ENCODE measurements around the gene OAT. TPM values are rescaled to one million over a fixed set of nuclear protein-coding genes. Genes with fewer than 3 reads are reported as not detected.

Gene OAT
- total RNA-seq, 1 donor from 2014 or later, result 97.1 TPM

DNA sequence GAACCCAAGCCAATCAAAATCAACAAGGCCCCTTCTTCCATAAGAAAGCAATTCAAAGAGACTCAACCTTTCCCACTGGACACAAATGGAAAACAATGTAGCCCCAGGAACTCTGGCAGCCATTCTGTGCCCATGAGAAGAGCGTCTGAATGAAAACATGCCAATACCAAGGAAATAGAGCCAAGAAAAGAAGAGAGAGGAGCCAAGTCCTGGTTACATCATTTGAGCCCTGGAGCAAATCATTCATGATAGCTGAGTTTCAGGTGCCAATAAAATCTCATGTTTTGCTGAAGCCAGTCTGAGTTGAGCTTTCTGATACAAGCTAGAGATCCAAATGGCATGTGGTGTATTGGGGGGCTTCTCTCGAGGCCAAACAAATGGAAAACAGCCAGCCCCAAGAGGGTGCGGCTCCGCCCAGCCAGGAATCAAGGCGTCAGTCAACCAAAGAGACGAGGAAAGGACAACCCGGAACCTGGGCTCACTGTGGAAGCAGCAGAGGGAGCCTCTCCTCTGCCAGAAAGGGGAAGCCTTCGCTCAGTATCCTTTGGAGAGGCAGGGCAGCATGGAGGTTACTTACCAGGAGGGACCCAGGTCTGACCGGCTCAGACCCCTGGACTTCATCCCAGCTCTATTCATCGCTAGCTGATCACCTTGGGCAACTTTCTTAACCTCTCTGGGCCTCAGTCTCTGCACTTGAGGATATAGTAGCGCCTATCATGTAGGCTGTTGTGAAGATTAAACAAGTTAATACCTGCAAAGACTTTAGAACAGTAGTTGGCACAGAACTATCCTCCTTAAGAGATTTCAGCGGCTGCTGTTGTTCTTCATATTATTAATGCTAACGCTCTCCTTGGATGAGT lies 61.8 kb downstream of the OAT start:
- DNase-seq (ENCODE audit: extremely low read depth, low read depth, low spot score), result no peak

DNA sequence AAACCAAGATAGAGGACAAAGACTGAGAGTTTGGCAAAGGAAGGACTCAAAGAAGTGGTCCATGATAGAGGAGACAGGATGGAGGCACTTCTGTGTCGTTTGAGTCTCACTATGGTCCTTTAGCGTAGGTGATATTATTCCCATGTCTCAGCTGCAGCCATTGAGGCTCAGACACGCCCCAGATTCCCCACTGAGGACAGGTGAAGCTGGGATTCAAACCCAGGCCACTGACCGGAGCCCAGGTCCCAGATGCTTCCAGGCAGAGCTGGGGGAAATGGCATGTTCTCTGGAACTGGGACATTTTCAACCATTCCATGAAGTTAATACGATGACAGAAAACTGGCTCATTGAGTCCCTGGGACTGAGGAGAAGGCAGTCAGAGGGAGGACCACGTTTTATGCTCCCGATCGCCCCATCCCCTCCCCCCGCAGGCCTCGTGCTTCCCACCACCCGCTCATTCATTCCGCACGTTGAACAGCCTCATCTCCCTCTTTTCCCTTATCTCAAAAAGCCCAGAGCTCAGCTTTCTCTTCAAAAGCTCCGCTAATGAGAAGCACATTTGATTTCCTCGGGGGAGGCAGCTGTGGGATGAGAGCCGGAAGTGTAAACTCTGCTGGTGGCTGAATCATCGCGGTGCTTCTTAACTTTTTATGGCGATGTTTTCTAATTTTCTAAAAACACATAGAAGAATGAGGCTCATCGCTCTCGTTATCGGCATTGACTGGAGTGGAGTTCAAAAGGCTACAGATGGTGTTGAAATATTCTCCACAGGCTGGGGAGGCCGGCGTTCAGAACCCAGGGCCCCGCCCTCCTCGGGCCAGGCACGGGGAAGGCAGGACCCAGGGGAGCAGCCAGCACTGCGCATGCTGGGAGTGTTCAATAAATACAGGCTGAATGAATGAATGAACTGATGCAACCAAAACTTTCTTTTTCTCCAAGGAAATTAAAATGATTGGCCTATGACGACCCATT lies 64.0 kb downstream of the OAT start:
- no peak for DNase-seq (ENCODE audit: extremely low read depth, low read depth, low spot score)

DNA sequence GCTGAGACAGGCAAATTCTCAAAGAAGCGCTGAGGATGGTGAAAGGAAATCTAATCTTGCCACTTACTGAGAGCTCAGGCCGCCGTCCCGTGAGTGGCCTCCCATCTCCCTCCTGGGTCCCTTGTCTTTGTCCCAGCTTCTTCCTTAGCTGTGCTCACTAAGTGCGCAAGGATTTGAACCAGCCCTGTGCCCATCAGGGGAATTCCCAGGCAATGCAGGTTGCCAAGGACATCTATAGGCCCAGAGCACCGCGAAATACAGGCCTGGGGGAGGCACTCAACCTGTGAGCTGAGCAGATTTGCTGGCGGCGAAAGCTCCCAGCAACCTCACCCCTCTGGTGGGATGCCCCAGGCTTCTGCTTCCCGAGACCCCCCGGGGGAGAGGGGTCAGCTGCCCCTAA lies 64.8 kb downstream of the OAT start:
- DNase-seq (ENCODE audit: extremely low read depth, low read depth, low spot score), result no peak

DNA sequence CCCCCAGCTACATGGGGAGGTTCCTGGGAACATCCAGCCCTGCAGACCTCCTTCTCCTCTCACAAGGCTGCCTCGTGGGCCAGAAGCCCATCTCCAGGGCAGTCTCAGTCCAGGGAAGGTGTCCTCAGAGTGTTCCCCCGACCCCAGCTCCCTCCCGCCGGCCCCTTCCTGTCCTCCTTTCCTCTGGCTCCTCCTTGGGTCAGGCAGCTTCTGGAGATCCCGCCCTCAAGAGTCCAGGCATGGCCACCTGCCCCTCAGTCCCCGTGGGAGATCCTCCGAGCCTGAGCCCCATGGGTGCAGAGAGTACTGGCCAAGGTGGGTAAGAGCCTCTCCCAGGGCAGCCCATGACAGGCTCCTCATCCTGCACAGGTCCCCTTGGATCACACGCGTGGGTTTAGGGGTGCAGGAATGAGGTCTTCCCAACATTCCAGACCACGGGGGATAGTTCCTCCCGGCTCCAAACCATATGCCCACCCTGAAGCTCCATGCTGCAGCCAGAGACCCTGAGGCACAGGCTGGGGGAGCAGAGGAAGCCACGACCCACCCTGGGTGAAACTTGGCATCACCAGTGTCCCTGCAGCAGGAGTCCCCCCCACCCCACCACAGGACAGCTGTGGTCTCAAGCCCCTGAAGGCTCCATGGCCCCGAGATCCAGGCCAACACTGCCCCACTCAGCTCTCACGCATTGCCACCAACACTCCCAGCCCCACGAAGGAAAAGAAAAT lies 65.5 kb downstream of the OAT start:
- DNase-seq (ENCODE audit: extremely low read depth, low read depth, low spot score), result no peak

DNA sequence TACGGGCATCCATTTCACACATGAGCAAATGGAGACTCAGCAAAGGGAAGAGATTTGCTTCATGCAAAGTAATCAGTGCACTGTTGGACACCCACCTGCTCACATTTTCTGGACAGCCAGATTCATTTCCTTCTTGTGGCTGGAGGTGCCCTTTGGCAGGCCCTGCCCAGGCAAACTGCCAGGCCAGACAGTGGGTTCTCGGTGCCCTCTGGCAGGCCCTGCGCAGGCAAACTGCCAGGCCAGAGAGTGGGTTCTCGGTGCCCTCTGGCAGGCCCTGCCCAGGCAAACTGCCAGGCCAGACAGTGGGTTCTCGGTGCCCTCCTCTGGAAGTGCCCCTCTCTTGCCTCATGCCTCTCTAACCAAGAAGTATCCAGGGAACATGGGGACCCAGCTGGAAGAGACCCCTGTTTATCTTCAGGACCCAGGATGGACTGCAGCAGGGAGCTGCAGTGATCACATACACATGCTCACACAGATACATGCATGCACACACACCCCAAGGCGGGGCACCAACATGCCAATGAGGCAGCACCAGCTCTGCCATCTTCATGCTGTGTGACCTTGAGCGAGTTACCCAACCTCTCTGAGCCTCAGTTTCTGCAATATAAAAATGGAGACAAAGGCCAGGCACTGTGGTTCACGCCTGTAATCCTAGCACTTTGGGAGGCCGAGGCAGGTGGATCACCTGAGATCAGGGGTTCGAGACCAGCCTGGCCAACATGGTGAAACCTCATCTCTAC lies 67.1 kb downstream of the OAT start:
- DNase-seq (ENCODE audit: extremely low read depth, low read depth, low spot score), result no peak

DNA sequence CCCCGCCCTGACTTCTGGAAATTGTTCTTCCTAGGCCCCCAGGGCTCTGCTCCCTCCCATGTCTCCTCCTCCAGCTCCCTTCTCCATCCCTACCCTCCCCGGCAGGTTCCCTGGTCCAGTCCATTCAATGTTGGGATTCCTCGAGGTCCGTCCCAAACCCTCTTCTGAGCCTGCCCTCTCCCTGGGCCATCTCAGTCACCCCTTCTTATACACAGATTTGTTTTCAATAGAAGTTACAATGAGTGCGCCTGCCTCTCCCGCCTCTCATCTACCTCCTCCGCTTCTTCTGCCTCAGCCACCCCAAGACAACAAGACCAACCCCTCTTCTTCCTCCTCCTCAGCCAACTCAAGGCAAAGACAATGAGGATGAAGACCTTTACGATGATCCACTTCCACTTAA lies 67.9 kb downstream of the OAT start:
- no peak for DNase-seq (ENCODE audit: extremely low read depth, low read depth, low spot score)

DNA sequence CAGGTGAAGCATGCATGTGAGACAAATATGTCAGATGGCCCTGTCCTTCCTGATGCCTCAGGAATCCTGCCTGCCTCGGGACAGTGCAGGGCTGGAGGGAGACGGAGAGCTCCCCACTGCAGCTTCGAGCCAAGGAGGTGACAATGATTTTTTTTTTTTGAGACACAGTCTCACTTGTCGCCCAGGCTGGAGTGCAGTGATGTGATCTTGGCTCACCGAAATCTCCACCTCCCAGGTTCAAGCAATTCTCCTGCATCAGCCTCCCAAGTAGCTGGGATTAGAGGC lies 68.8 kb downstream of the OAT start:
- no peak for DNase-seq (ENCODE audit: extremely low read depth, low read depth, low spot score)

DNA sequence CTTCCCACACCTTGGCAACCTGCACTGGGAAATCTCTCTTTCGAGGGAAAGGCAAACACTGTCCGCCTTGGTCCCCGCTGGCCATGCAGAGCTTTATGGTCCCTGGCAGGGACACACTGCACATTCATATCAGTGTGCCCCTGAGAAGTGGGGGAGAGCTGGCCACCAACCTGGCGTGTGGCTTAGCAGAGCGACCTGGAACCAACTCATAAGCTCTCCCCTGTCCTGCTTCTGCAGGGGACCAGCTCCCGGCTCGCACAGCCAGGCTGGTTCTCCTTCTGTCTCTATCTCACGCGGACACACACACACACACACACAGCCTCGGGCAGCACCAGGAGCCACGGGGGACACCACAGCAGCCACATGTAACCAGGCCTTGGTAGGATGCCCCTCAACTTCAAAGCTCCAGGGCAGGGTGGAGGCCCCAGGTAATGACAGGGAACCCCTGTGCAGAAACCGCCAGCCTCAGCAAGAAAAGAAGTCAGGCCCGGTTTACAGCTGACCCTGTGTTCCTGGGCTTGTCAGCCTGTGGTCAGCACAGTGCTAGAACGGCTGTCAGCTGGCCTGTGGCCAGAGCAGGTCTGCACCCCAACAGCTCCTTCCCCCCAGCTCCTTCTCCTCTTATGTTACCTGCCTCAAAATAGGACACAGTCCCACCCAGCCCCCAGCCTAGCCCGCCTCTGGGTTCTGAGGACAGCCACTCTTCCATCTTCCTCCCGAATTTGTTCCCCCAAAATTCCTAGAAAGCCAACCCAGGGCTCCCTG lies 69.3 kb downstream of the OAT start:
- no peak for DNase-seq (ENCODE audit: extremely low read depth, low read depth, low spot score)

DNA sequence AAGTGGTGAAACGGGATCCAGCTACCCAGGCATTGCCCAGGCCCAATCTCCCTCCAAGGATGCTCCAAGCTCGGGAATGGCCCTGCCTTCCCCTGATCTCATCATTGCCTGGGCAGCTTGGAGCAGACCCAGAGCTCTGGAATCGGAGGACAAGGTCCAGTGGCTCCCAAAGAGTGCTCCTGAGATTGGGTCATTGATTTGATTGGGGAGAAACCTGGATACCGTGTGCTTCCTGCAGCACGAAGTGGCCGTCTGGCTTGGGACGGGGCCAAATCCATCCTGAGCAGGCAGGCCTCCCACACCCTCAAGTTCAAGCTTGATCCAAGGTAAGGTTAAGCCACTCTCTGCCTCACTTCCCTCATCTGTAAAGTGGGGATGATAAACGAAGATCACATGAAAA lies 69.9 kb downstream of the OAT start:
- DNase-seq (ENCODE audit: extremely low read depth, low read depth, low spot score), result no peak

DNA sequence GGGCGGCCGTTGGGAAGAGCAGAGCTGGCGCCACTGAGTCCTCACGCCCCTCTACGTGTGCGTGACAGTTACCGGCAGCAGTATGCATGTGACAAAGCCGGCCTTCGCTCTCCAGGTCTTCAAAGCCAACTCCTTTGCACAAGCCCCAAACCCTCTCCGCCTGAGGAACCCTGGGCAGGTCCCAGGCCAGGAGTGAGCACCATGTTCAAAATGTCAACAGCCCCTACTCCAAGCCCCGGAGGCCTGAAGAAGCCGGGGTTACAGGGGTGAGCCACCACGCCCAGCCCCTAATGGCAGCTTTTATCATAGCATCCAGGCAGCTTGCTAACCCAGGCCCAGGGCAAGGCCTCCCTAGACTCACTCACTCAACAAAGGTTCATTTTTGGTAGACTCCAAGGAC lies 70.8 kb downstream of the OAT start:
- DNase-seq (ENCODE audit: extremely low read depth, low read depth, low spot score), result no peak

Other genes with a start within 250 kb of the OAT start
- gene NKX1-2, start 31.1 kb upstream of the OAT start, total RNA-seq, result not detected in 2 replicates
- gene LHPP, start 42.9 kb upstream of the OAT start, total RNA-seq, result 5.6 and 7.6 TPM in 2 replicates